Calu3 (cell line): ENCODE measurements around the gene ADCY7. TPM values are rescaled to one million over a fixed set of nuclear protein-coding genes. Genes with fewer than 3 reads are reported as not detected.

Experiments
- BruUV-seq: library from RNA; stranded (reverse); fragments of 400-500 nt; replicated peaks from 2 replicates; lab custom pipeline; 2021; lab: Mats Ljungman, UMichigan
- CTCF ChIA-PET: fragments of 300-600 bp; sonication (Branson Sonifier 250); formaldehyde crosslinking; loops from one replicate; lab custom pipeline; 2022; ENCODE audit warnings: antibody characterized with exemption; lab: Charles Lee
- DNase-seq: peaks from one replicate; pipeline ENCODE4 v3.0.0; 2022
- H3K27ac Mint-ChIP-seq: one replicate; pipeline ENCODE4 v1.8.0; 2022; ENCODE audit warnings: mixed read lengths; ENCODE audit not compliant: unreplicated experiment
- H3K27me3 Mint-ChIP-seq: one replicate; pipeline ENCODE4 v1.8.0; 2022; ENCODE audit warnings: mixed read lengths; ENCODE audit not compliant: unreplicated experiment
- H3K36me3 Mint-ChIP-seq: one replicate; pipeline ENCODE4 v1.8.0; 2022; ENCODE audit warnings: mild to moderate bottlenecking, moderate library complexity, mixed read lengths; ENCODE audit not compliant: insufficient read depth, unreplicated experiment
- H3K4me1 Mint-ChIP-seq: one replicate; pipeline ENCODE4 v1.8.0; 2022; ENCODE audit warnings: mild to moderate bottlenecking, low read depth, mixed read lengths; ENCODE audit not compliant: unreplicated experiment
- H3K4me3 Mint-ChIP-seq: one replicate; pipeline ENCODE4 v1.8.0; 2022; ENCODE audit warnings: mild to moderate bottlenecking, low read depth, moderate library complexity, mixed read lengths; ENCODE audit not compliant: unreplicated experiment
- H3K9me3 Mint-ChIP-seq: one replicate; pipeline ENCODE4 v1.8.0; 2022; ENCODE audit warnings: low read depth, mixed read lengths; ENCODE audit not compliant: unreplicated experiment
- CTCF ChIP-seq: fragments of 200-600 bp; IDR thresholded peaks from one replicate; pipeline ENCODE4 v1.8.0; 2022; ENCODE audit warnings: antibody characterized with exemption; ENCODE audit not compliant: unreplicated experiment
- intact Hi-C: fragments of 100-400 bp; cut with micrococcal nuclease; formaldehyde crosslinking; loops from one replicate; pipeline ENCODE4 v1.10.0; 2022; ENCODE audit not compliant: unreplicated experiment
- total RNA-seq: library from RNA; stranded (reverse); gene quantifications from 2 replicates; pipeline ENCODE4 v1.2.3, GENCODE V29; 2022

The ADCY7 gene
- total RNA-seq, 1 experiment from 2014 or later, result 67.7 TPM

DNA sequence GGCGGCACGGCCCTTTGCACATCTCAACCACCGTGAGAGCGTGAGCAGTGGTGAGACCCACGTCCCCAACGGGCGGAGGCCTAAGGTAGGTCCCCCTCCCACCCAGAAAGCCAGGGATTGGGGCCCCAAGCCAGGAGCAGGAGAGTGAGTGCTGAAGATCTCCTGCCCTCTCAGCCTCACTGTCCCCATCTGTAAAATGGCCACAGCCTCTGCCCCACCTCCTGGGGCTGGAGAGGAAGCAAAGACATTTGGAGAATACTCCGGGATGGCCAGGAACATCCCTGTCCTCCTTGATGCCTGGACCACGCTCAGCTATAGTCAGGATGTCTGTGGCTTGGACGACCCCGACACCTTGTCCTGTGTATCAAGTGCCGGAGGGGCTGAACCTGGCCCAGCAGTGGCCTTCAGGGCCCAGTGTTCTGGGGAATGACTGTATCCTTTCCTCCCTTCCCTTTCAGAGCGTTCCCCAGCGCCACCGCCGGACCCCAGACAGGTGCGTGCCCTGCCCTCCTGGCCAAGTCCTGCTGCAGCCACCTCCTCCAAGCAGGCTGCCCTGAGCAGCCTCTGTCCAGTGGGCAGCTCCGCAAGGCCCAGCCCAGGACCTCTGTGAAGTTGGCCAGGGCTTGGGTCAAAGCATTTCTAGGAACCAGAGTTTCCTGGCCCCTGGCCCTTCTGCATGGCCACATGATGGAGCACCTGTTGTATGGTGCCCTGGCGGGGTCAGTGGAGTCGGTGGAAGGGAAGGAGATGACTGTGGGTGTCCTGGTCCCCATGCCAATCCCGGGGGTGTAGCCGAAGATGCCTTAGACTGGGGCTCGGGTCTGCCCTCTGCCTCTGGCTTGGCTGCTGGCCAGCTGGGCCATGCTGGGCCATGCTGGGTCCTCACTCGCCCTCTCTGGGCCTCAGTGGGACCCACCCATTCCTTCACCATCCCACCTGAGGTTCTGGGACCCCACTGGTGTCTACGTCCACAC is 38.4 kb downstream of the ADCY7 start:
- H3K27ac Mint-ChIP-seq, result no peak overlapping the region
- H3K4me1 Mint-ChIP-seq, result no peaks in the 10 kb centered on the region
- no peak overlapping the region for H3K4me3 Mint-ChIP-seq
- CTCF ChIA-PET, result no interaction called here
- H3K27me3 Mint-ChIP-seq, result no peaks in the 10 kb centered on the region
- BruUV-seq, result no TSS peak
- peaks cover 42% of the 10 kb centered on the region for H3K36me3 Mint-ChIP-seq
- DNase-seq, result no peak
- no peak for TF ChIP-seq CTCF
- no peaks in the 10 kb centered on the region for H3K9me3 Mint-ChIP-seq
- intact Hi-C loops, result no loop called here

DNA sequence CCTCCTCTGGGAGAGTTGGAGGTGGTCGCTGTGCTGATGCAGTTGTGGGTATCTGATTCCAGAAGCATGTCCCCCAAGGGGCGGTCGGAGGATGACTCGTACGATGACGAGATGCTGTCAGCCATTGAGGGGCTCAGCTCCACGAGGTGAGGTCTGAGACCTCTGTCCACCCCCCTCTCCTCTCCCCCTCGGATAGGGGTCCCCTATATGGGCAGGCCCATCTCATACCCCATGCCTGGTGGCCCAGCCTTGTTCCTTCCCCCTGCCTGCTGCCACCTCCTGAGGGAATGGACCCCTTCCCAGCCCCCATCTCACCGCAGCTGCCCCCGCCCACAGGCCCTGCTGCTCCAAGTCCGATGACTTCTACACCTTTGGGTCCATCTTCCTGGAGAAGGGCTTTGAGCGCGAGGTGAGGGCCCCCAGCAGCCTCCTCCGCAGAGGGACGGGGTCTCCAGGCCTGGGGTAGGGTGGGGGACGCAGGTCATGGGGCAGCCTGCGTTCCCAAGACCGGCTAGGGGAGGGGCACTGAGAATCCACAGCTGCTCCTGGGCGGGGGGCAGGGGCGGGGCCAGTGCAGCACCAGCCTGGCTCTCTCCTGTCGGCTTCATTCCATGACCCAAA is 39.2 kb downstream of the ADCY7 start:
- Mint-ChIP-seq H3K36me3 (peaks cover 50% of the 10 kb centered on the region), H3K9me3 (no peaks in the 10 kb centered on the region), H3K27ac (no peak overlapping the region), H3K4me3 (no peak overlapping the region), H3K4me1 (no peaks in the 10 kb centered on the region), H3K27me3 (no peaks in the 10 kb centered on the region)
- intact Hi-C loops, result no loop called here
- CTCF ChIA-PET, result no interaction called here
- TF ChIP-seq CTCF, result no peak
- no TSS peak for BruUV-seq
- DNase-seq, result no peak

DNA sequence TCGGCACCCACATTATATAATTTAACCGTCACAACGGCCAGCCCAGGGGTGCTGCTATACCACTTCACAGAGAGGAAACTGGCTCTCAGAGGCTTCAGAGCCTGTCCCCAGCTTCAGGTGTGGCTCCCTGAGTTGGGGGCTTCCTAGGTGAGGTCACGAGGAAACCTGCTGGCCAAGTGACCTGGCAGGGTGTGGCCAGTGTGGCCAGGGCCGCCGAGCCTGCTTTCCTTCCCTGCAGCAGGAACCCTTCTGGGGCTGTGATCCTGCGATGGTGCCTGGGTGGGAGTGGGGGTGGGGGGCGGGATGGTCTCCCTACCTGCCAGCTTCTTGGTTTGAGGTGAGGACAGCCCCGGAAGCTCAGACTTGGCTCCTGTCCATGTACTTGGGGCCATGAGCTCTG is 39.9 kb downstream of the ADCY7 start:
- H3K36me3 Mint-ChIP-seq, result peaks cover 53% of the 10 kb centered on the region
- intact Hi-C loops, result no loop called here
- no peaks in the 10 kb centered on the region for H3K4me1 Mint-ChIP-seq
- CTCF ChIA-PET, result no interaction called here
- BruUV-seq, result no TSS peak
- TF ChIP-seq CTCF, result no peak
- no peaks in the 10 kb centered on the region for H3K27me3 Mint-ChIP-seq
- DNase-seq, result no peak
- H3K27ac Mint-ChIP-seq, result no peak overlapping the region
- H3K4me3 Mint-ChIP-seq, result no peak overlapping the region
- no peaks in the 10 kb centered on the region for H3K9me3 Mint-ChIP-seq

GRCh38 chr16:50308237-50308965 is 42.0 kb downstream of the ADCY7 start:
- no peak for DNase-seq
- no peak overlapping the region for H3K27ac Mint-ChIP-seq
- no TSS peak for BruUV-seq
- no peak overlapping the region for H3K4me3 Mint-ChIP-seq
- no peak for TF ChIP-seq CTCF
- peaks cover 62% of the 10 kb centered on the region for H3K36me3 Mint-ChIP-seq
- intact Hi-C loops, result no loop called here
- H3K27me3 Mint-ChIP-seq, result no peaks in the 10 kb centered on the region
- CTCF ChIA-PET, result no interaction called here
- H3K4me1 Mint-ChIP-seq, result no peaks in the 10 kb centered on the region
- H3K9me3 Mint-ChIP-seq, result no peaks in the 10 kb centered on the region
